ENCODE measurements around the gene LKAAEAR1.

LKAAEAR1 gene

DNA sequence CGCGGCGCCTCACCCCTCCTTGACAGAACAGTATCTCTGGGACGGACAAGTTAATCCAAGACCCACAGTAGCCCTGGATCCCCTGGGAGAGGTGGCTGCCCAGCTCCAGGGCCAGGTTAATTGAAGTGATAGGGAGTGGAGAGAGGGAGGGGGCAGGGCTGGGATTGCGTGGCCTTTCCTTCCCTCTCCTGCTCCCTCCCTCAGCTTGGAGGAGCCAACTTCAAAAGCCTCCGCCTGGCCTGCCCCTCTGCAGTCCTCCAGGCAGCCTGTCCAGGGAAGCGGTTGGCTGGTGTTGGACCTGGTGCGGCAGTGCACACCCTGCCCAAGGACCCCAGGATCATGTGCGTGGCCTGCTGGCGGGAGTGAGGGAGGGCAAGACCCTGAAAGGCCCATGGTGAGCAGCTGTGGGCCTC, 48.3 kb downstream of the LKAAEAR1 start, which contains the start of gene C20orf204:
C20orf204 (plus strand) TSS at position 250 of the 413 bp plus-strand sequence; CDS start at position 392, 142 bp downstream.
- no peak for DNase-seq (ENCODE audit: low spot score)
- TF ChIP-seq, protein P1, sequence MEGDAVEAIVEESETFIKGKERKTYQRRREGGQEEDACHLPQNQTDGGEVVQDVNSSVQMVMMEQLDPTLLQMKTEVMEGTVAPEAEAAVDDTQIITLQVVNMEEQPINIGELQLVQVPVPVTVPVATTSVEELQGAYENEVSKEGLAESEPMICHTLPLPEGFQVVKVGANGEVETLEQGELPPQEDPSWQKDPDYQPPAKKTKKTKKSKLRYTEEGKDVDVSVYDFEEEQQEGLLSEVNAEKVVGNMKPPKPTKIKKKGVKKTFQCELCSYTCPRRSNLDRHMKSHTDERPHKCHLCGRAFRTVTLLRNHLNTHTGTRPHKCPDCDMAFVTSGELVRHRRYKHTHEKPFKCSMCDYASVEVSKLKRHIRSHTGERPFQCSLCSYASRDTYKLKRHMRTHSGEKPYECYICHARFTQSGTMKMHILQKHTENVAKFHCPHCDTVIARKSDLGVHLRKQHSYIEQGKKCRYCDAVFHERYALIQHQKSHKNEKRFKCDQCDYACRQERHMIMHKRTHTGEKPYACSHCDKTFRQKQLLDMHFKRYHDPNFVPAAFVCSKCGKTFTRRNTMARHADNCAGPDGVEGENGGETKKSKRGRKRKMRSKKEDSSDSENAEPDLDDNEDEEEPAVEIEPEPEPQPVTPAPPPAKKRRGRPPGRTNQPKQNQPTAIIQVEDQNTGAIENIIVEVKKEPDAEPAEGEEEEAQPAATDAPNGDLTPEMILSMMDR (IDR thresholded peaks at IDR 0.05; ENCODE audit: extremely low read depth, missing control alignments) = no peak

GRCh38 chr20:64035066-64035932, 48.9 kb downstream of the LKAAEAR1 start:
- TF ChIP-seq, protein P1 (IDR thresholded peaks at IDR 0.05; ENCODE audit: extremely low read depth, missing control alignments) = no peak
- DNase-seq (ENCODE audit: low spot score) = peak; percentile 66

DNA sequence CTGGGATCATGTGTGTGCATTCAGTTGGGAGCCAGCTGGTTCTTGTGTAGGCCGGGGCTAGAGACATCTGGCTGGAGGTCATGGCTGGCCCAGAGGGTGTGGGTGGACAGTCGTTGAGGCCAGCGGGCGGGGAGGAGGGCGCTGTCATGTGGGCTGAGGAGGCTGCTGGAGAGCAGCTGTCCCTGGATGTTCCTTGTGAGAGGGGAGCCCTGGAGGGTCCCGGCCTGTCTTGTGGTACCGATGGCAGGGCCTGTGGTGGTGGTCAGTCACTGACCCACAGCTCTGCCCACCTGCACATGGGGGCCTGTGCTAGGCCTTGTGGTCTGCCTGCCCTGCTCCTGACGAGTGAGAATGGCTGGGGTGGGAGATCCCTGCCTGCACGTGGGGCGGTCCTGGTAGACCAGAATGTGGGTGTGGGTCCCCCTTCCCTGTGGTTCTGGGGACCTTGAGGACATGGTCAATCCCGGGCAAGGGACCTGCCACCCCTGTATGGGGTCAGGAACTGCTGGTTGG, 50.2 kb downstream of the LKAAEAR1 start:
- TF ChIP-seq, protein P1 (IDR thresholded peaks at IDR 0.05; ENCODE audit: extremely low read depth, missing control alignments) = no peak
- no peak for DNase-seq (ENCODE audit: low spot score)
